GM13977 (cell line): ENCODE measurements around the gene CORO1C.

ENCODE experiments used
- DNase-seq: peaks from one replicate; pipeline ENCODE4 v3.0.0; 2012; ENCODE audit warnings: low spot score
- in situ Hi-C: fragments of 300-500 bp; cut with MboI; formaldehyde crosslinking; loops from one replicate; pipeline ENCODE4 v1.12.0; 2022; ENCODE audit warnings: low sequenced_read_pairs, low pct_unique_long_range_greater_than_20kb, mixed read lengths, inconsistent platforms; ENCODE audit not compliant: unreplicated experiment
- TF ChIP-seq, protein P1 (sequence below): IDR thresholded peaks from 2 replicates; pipeline ENCODE4 v1.5.1; 2012; ENCODE audit warnings: mild to moderate bottlenecking, control low read depth; ENCODE audit not compliant: insufficient read depth; ENCODE audit errors: extremely low read depth, missing control alignments

The CORO1C gene

DNA sequence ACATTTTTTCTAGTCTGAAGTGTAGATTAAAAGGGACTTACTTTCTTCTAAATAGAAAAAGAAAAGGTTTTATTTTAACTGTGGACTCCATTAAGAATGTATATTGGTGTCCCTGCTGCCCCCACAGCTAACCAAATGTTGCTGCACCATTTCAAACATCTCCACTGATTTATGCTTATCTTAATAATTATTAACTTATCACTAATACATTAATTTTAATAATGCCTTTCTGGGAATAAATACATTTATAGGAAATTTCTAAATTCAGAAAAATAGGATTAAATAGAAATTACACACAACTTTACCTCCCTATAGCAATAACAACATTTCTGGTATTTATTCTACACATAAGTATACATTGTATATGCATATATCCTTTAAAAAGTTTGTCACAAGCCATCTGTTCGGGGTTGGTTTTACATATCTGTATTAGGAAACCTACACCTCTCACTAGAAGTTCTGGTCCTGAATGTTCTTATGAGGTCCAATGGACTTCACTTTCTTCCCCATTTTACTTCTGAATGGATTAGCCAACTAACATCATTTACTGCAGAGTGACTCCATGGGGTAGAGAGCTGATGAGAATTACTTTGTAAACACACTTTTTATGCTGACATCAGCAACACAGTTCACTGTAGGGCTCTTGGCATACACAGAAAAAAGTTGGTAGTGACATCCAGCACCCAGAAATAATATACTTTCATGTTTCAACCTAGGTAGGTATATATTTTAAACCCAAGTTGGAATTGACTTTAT, 88.2 kb downstream of the CORO1C start:
- TF ChIP-seq, protein P1, sequence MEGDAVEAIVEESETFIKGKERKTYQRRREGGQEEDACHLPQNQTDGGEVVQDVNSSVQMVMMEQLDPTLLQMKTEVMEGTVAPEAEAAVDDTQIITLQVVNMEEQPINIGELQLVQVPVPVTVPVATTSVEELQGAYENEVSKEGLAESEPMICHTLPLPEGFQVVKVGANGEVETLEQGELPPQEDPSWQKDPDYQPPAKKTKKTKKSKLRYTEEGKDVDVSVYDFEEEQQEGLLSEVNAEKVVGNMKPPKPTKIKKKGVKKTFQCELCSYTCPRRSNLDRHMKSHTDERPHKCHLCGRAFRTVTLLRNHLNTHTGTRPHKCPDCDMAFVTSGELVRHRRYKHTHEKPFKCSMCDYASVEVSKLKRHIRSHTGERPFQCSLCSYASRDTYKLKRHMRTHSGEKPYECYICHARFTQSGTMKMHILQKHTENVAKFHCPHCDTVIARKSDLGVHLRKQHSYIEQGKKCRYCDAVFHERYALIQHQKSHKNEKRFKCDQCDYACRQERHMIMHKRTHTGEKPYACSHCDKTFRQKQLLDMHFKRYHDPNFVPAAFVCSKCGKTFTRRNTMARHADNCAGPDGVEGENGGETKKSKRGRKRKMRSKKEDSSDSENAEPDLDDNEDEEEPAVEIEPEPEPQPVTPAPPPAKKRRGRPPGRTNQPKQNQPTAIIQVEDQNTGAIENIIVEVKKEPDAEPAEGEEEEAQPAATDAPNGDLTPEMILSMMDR, result no peak
- no peak for DNase-seq
- in situ Hi-C loops, result no loop called here

DNA sequence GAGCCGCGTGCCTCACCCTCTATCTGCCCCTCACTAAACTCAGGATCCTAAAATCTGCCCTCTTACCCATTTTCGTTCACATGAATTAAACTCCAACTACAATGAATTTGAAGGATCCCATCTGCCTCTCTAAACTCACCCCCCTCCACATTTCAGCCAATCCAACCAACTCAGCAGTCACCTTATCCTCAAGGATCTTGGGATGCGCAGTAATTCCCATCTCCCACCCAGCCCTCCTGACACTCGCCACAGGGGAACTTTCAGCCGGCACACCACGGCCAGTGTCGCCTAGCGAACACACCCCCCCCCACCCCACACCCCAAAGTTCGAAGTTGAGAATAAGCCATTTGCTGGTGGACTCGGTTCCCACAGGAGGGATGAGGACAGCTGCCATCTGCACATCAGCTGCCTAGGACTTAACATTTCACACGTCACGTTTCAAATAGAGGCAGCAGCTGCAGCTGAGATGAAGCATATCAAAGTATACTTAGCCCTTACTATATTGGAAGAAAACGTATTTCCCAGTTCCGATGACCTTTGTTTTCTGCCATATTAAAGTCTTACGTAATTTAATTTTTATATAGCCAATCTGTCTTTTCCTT, 88.9 kb downstream of the CORO1C start:
- in situ Hi-C loops, result no loop called here
- DNase-seq, result no peak
- TF ChIP-seq, protein P1, result no peak

DNA sequence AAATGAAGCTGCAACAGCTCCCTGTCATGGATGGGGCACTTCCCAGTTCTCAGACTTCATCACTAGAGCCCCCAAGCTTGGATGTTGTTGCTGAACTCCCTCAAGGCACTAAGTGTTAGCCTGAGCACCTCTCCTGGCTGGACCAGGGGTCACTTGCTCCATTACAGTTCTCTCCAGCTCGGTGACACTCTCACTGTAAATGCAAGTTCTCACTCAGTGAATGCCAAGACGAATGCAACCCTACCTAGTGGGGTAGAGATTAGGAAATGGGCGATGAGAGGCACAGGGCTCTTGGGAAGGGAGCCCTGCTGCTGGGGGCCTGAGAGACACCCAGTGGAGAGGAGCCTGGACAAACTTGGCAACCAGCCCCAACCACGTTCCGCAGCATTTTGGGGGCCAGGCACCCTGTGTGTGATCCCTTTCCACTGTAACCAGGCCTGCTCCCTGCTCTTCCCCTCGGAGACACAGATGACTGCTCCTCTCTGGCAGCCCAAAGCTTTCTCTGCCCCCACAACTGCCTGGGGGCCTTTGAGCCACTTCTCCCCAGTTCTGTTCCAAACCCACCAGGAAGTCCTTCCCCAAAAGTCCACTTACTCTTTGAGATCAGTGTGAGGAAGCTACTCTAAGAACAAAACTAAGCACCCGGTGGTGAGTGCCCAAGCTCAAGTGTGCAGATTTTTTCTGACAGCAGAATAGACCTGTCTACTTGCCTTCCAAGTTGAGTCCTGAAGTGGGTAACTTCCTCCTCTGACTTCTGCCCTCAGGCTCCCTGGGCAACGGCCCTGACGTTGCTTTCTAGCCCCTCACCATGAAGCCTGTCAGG, 89.7 kb downstream of the CORO1C start:
- TF ChIP-seq, protein P1, result no peak
- in situ Hi-C loops, result no loop called here
- DNase-seq, result no peak

DNA sequence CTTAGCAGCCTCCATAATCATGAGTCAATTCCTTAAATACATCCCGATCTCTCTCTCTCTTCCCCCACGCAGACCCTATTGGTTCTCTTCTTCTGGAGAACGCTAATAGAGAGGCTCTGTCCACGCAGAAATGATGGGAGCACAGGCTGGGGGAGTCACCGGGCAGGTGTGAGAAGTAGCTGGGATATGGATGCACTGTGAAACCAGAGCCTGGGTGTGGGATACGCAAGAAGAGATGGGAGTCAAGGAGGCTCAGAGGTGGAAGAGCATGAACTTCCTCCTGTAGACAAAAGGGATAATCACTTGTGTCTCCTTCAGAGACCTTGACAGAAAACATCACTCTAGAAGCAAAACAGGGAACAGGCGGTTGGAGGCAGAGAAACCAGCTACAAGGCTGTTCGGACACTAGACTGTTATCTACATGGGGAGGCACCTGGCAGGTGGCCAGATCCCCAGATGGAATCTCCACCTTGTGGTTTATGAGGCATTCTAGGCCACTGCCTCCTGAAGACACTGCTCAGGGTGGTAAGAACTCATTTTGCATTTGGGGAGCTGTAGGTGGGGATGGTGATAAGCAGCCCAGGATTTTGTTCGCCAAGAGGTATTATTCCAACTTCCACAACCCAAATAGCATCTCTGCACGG, 90.4 kb downstream of the CORO1C start:
- TF ChIP-seq, protein P1, result no peak
- in situ Hi-C loops, result no loop called here

DNA sequence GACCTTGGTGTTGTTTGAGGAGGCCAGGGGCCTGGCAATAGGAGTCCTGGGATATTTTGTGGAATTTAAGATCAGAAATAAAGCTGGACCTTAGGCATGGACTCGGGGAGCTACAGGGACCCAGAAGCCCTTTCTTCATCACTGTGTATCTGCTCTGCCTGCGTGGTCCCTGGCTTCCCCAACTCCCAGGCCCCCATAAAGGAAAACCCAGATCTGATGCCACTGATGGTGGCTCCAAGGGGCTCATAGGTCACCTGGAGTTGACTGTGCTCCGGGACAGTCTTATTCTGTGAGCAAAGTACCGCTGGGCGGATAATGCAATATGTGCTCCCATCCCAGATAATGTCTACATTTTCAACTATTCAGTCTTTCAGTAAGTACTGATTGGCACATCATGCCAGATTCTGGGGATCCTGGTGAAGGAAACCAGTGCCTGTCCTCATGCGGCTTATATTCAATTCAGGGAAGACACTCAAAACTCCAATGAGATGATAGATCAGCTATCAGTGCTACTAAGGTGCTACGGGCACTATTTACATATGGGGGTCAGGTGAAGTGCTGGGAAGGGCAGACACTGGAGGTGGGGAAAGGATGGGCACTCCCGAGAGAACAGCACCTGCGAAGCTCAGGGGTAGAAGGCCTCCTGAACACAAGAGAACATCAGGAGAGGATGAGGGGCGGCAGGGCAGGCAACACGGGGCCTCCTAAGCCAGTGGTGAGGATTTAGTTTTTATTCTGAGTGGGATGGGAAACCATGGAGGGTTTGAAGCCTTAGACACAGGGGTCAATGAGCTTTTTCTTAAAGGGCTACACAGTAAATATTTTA, 92.1 kb downstream of the CORO1C start:
- DNase-seq, result no peak
- TF ChIP-seq, protein P1, result no peak
- in situ Hi-C loops, result no loop called here

More for the DNA sequence above, 90.4 kb downstream of the CORO1C start:
- DNase-seq, result no peak
